ENCODE measurements around the gene DDHD1. TPM values are rescaled to one million over a fixed set of nuclear protein-coding genes. Genes with fewer than 3 reads are reported as not detected.

DDHD1 gene
- total RNA-seq, 1 experiment from 2014 or later: 10.6 TPM

DNA sequence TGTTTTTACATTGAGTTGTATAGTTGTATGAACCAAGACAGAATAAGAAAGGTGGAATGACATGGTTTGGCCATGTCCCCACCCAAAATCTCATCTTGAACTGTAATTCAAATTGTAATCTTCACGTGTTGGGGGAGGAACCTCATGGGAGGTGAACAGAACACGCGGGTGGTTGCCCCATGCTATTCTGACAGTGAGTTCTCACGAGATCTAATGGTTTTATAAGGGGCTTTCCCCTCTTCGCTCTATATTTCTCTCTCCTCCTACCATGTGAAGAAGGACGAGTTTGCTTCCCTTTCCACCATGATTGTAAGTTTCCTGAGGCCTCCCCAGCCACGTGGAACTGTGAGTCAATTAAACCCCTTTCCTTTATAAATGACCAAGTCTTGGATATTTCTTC, 25.3 kb downstream of the DDHD1 start:
- no peaks in the 10 kb centered on the region for H3K36me3 ChIP-seq (ENCODE audit: control insufficient read depth, insufficient read depth, low read length)
- no peak for TF ChIP-seq POLR2AphosphoS5 (IDR thresholded peaks at IDR 0.05; ENCODE audit: low read depth, low read length)
- TF ChIP-seq, protein P1, sequence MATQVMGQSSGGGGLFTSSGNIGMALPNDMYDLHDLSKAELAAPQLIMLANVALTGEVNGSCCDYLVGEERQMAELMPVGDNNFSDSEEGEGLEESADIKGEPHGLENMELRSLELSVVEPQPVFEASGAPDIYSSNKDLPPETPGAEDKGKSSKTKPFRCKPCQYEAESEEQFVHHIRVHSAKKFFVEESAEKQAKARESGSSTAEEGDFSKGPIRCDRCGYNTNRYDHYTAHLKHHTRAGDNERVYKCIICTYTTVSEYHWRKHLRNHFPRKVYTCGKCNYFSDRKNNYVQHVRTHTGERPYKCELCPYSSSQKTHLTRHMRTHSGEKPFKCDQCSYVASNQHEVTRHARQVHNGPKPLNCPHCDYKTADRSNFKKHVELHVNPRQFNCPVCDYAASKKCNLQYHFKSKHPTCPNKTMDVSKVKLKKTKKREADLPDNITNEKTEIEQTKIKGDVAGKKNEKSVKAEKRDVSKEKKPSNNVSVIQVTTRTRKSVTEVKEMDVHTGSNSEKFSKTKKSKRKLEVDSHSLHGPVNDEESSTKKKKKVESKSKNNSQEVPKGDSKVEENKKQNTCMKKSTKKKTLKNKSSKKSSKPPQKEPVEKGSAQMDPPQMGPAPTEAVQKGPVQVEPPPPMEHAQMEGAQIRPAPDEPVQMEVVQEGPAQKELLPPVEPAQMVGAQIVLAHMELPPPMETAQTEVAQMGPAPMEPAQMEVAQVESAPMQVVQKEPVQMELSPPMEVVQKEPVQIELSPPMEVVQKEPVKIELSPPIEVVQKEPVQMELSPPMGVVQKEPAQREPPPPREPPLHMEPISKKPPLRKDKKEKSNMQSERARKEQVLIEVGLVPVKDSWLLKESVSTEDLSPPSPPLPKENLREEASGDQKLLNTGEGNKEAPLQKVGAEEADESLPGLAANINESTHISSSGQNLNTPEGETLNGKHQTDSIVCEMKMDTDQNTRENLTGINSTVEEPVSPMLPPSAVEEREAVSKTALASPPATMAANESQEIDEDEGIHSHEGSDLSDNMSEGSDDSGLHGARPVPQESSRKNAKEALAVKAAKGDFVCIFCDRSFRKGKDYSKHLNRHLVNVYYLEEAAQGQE (IDR thresholded peaks at IDR 0.05; ENCODE audit: insufficient read depth in 1 of 2, low read depth in 2 of 2, low read length in 1 of 2): no peak
- ATAC-seq (no peak), DNase-seq (ENCODE audit: low read depth, low spot score) (no peak)
- BruUV-seq (replicated peaks): no TSS peak
- in situ Hi-C loops (cut with HindIII; ENCODE audit: low pct_unique_long_range_greater_than_20kb, low sequenced_read_pairs): no loop called here
- H3K9me3 ChIP-seq (ENCODE audit: control insufficient read depth, insufficient read depth, low read depth, low read length): no peaks in the 10 kb centered on the region
- H3K27ac ChIP-seq (ENCODE audit: low read length): no peak overlapping the region
- CTCF ChIA-PET: no interaction called here
- no peak overlapping the region for H3K4me3 ChIP-seq (ENCODE audit: low read depth in 2 of 2, low read length in 2 of 2)
- intact Hi-C loops (cut with micrococcal nuclease; ENCODE audit: unreplicated experiment): no loop called here
- H3K27me3 ChIP-seq (ENCODE audit: control insufficient read depth, insufficient read depth, low read length): no peaks in the 10 kb centered on the region
- POLR2A ChIA-PET: no interaction called here
- no peaks in the 10 kb centered on the region for H3K4me1 ChIP-seq (ENCODE audit: control insufficient read depth, insufficient read depth, low read length)

- Histone ChIP-seq H3K27me3 (ENCODE audit: control insufficient read depth, insufficient read depth, low read length) (no peaks in the 10 kb centered on the region), H3K27ac (ENCODE audit: low read length) (no peak overlapping the region), H3K4me3 (ENCODE audit: low read depth in 2 of 2, low read length in 2 of 2) (no peak overlapping the region), H3K9me3 (ENCODE audit: control insufficient read depth, insufficient read depth, low read depth, low read length) (no peaks in the 10 kb centered on the region), H3K36me3 (ENCODE audit: control insufficient read depth, insufficient read depth, low read length) (no peaks in the 10 kb centered on the region), H3K4me1 (ENCODE audit: control insufficient read depth, insufficient read depth, low read length) (no peaks in the 10 kb centered on the region)
- BruUV-seq (replicated peaks): no TSS peak
- intact Hi-C loops (cut with micrococcal nuclease; ENCODE audit: unreplicated experiment): no loop called here
- no peak for DNase-seq (ENCODE audit: low read depth, low spot score)
- ATAC-seq: no peak
- CTCF ChIA-PET: no interaction called here
- in situ Hi-C loops (cut with HindIII; ENCODE audit: low pct_unique_long_range_greater_than_20kb, low sequenced_read_pairs): no loop called here
- POLR2A ChIA-PET: no interaction called here
- TF ChIP-seq TCF7L2 (IDR thresholded peaks at IDR 0.05; ENCODE audit: low read depth, low read length): no peak
- no peak for TF ChIP-seq SIN3A (IDR thresholded peaks at IDR 0.05; ENCODE audit: borderline replicate concordance, insufficient read depth, low read depth, low read length)
- TF ChIP-seq, protein P1 (IDR thresholded peaks at IDR 0.05; ENCODE audit: insufficient read depth in 1 of 2, low read depth in 2 of 2, low read length in 1 of 2): no peak
- no peak for TF ChIP-seq POLR2AphosphoS5 (IDR thresholded peaks at IDR 0.05; ENCODE audit: low read depth, low read length)
- TF ChIP-seq, protein P2, sequence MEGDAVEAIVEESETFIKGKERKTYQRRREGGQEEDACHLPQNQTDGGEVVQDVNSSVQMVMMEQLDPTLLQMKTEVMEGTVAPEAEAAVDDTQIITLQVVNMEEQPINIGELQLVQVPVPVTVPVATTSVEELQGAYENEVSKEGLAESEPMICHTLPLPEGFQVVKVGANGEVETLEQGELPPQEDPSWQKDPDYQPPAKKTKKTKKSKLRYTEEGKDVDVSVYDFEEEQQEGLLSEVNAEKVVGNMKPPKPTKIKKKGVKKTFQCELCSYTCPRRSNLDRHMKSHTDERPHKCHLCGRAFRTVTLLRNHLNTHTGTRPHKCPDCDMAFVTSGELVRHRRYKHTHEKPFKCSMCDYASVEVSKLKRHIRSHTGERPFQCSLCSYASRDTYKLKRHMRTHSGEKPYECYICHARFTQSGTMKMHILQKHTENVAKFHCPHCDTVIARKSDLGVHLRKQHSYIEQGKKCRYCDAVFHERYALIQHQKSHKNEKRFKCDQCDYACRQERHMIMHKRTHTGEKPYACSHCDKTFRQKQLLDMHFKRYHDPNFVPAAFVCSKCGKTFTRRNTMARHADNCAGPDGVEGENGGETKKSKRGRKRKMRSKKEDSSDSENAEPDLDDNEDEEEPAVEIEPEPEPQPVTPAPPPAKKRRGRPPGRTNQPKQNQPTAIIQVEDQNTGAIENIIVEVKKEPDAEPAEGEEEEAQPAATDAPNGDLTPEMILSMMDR (IDR thresholded peaks at IDR 0.05): no peak
These were observed 26.0 kb downstream of the DDHD1 start for GRCh38 chr14:53127151-53127550.
